Suppressor macrophage (primary cell): ENCODE data around the gene MTTP.

Experiments used
- DNase-seq, 4 experiments: peaks; one replicate each; pipeline ENCODE4 v3.0.0-alpha.2; 2020 to 2022

MTTP gene

GRCh38 chr4:99642725-99643489 is 68.3 kb downstream of the MTTP start:
- no peak for DNase-seq

DNA sequence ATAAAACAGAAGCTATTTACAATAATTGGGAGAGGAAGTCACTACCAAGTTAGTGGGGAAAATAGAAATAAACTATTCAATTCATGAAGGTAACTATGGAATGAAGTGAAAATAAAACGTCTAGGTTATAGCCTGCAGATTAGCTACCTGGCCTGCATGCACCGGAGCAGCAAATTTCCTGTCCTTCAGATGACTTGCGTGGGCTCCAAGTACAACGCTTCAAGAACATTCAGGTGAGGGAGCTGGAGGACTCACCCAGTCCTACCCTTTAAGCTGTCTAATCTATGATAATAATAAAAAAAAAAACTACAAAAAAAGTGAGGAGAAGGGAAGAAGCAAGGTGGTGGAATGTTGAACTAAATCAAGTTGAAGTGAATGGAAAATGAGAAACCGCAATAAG is 69.8 kb downstream of the MTTP start:
- DNase-seq, result no peak

GRCh38 chr4:99645036-99645435 is 70.4 kb downstream of the MTTP start:
- DNase-seq, result no peak

DNA sequence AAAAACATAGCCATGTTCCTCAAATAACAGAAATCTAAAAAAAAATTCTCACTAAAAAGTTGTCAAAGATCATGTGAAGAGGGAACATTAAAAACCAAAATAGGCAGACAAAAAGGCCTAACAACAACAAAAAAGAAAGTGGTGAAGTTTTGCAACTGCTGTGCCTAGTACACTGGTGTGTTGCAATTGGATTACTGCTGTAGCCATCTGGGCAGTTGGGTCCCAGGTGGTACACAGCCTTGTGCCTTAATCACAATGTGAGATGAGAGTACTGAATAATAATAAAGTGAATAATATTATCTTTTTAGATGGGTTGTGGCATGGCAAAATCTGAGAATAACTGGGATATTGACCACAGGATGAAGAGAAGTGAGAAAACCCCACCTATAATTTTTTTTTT is 71.0 kb downstream of the MTTP start:
- no peak for DNase-seq

- no peak for DNase-seq
Observed at GRCh38 chr4:99647071-99647470, 72.4 kb downstream of the MTTP start.

GRCh38 chr4:99648321-99648720 is 73.7 kb downstream of the MTTP start:
- DNase-seq, result no peak

DNA sequence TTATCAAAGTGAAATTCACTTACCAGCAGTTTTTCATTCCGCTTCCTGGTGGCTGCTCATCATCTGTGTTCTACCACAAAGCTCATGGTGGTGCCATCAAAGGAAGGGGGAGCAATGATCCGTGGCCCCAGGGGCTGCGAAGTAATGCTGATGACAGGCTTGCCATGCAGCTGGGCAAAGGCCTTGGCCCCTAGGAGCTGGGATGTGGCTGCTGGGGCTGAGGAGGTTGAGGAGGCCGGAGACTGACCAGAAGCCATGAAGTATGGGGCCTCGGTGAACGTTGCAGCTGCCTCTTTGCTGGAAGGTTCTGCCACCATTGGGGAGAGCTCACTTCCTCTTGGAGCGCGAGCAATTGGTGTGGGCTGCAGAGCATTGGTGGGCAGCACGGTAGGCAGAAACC is 74.6 kb downstream of the MTTP start:
- DNase-seq, result no peak

GRCh38 chr4:99649778-99650177 is 75.2 kb downstream of the MTTP start:
- DNase-seq, result no peak

- no peak for DNase-seq
Observed at GRCh38 chr4:99651016-99651769, 76.6 kb downstream of the MTTP start.

DNA sequence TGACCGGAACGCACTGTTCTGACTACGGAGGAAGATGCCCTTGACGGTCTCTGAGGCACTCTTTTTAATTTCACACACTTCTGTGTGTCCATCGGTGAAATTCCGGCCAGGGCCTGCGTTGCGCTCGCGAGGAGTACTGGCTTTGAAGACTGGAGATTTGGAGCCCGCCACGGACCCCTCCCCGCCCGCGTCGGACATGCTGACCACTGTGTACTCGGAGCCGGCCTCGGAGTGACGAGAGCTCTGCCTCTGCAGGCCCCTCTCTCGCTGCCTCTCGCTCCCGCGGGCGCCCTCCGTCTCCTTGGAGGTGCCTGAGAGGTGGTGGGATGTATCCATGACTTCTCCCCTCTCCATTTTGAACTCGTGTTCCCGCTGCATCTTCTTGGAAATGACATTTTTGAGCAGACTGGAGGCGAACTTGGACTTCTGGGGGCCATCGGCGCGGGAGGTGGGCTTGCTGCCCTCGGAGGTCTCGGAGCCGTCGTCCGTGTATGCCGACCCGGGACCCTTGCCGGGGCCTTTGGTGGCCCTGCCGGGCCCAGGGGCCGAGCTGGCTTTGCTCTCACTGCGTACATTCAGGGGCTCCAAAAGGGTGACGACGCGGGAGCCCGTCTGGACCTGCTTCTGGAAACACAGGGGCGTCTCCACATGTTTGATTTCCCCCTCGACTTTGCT is 77.3 kb downstream of the MTTP start:
- no peak for DNase-seq

DNA sequence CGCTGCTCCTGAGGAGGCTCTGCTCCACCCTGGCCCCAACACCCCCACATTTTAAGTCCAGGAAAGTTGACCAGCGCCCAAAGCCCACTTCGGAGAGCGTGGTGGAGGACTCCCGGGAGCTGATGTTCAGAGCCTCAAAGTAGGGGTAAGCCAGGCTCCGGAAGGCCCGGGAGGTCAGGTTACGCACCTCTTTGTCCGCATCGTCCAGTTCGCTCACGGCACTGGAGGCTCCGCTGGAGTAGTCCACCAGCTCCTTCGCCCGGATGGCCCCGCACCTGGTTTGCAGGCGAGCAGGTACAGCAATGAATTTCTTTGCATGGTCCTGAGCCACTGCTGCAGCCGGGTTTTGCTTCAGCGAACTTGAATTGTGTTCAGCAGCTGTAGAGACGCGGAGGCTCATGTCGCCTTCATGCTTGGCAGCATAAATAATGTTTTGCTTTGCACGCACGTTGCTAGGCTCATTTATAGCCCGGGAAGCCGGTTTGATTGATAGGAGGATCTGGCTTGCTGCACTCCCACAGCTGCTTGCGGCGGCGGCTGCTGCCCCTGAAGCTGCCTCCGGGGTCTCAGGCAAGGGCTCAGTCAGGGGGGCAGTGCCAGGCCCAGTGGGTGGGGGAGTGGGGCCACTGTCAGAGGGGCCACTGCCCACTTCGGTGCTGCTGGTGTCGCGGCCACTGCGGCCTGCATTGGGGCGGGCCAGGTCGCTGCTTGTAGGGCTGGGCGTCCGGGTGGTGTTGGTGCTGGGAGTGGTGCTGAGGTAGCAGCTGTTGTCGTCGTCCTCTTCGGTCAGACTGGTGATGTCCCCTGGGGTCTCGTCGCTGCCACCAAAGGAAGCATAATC is 78.2 kb downstream of the MTTP start:
- no peak for DNase-seq

DNA sequence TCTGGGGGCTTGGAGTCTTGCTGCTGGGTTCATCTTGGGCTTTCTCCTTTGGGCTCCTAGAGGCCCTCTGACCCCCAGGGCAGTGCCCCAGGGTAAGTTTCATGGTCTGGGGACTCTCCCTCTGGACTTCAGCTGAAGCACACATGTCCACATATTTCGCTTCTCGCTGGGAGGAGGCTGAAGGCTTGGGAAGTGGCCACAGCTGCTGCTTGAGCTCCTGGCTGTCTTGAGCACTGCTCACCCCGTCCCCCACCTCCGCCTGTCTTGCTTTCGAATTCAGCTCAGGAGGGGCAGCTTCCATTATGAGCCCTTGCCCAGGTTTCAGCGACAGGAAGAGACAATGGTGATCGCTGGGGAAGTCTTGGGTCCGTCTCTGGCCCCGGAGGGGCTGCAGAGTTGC is 79.3 kb downstream of the MTTP start:
- no peak for DNase-seq

GRCh38 chr4:99654361-99654761 is 79.7 kb downstream of the MTTP start:
- no peak for DNase-seq

GRCh38 chr4:99655308-99656081 is 80.9 kb downstream of the MTTP start:
- no peak for DNase-seq

DNA sequence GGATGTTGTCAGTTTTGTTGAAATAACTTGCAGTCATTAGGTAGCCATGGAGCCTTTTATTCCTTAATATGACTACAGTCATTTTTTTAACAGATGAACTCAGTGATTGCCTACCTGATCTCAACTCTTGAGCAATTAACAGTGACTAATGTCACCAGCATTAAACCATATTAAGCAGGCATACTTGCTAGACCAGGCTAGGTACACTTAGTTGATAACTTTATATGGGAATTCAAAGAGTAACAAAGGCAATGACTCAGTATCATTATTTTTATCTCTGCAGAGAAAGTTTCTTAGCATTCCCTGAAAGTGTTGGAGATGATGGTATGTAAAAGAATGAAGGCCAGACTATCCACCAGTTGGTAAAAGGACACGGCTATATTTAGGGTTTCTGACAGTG is 83.2 kb downstream of the MTTP start, which contains the start of gene C4orf54:
Gene C4orf54, minus strand, starts transcription at position 31 of the 400 bp plus-strand sequence. CDS start 3,180 bp downstream, outside the sequence.
- no peak for DNase-seq

DNA sequence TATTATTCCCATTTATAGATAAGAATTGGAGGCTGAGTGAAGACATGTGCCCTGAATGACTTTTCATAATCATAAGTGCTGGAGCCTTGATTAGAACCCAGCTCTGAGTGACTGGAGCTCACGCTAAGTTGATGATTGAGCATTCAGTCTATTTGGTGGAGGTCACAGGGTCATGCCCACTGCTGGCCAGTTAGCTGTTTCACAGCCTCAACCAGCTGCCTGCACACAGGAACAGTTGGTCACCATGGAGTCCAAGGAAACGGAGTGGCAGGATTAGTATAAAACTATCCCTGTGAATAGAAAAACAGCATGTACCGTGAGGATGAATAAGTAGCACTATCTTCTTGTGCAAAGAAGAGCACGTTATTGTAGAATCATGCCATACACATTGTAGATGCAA is 84.0 kb downstream of the MTTP start:
- no peak for DNase-seq

GRCh38 chr4:99661907-99662306 is 87.3 kb downstream of the MTTP start:
- no peak for DNase-seq

DNA sequence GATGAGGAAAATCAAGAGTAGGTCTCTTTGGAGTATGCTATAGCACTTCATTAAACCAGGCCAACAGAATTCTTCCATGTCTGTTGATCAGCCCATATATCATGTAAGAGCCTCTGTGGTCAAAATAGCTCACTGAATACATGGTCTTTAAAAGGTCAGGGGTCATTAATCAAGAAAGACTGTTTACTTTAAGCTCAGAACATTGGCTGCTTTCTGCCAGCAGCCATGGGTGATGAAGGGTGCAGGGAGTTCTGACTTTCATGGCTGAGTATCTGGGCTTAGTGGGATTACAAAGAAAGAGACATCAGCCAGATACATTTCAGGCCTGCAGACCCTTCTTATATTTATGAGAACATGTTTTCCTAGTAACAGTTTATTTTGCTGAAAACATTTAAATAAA is 90.1 kb downstream of the MTTP start:
- DNase-seq, result no peak

DNA sequence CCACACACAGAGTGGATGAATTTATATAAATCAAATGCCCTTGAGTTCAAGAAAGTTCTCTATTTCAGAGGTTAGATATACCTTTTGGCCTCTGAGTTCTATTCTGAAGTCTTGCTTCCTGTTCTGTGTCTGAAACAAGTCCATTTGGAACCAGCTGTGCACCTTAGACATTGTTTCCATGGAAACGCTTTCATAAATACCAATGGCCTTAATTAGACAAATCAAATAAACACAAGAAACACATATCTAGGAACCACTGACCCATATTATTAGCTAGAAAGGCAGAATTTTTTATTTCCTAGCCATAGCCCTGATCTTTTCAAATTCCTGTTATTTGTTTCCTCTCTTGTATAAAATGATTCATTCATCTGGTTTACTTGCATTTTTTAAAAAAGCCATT is 91.4 kb downstream of the MTTP start:
- DNase-seq, result no peak

DNA sequence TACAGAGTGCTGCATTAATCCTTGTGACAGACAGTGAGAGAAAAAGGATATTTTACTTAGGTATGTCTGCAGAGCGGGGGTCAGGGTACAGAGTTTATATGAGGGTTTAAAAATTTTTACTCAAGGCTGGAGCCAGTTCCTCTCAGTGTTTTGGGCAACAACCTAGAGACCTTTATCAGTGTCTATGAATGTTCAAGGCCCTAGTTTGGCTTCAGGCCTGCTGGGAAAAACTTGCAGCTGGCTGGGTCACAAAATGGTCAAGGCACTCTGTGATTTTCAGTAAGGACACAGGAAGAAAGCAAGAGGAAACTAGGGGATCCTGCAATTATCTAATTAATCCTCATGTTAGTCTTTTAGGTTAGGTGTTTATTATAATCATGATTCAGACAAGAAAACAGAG is 93.8 kb downstream of the MTTP start:
- DNase-seq, result no peak

DNA sequence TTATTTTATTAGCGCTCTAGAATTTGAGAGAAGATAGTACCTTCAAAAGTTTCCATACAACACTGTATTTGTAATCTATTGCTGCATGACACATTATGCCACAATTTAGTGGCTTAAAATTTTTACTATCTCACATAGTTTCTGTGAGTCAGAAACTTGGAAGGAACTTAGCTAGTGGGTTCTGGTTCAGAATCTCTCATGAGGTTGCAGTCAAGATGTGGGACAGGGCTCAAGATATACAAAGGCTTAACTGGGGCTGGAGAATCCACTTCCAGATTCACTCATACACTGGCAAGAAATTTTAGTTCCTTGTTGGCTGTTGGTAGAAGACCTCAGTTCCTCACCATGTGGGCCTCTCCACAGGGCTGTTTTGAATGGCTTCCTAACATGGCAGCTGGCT is 94.5 kb downstream of the MTTP start:
- DNase-seq, result no peak
